Right renal cortex interstitium (tissue), 3 donors: Measurements from ENCODE around the gene ESPNL. TPM values are rescaled to one million over a fixed set of nuclear protein-coding genes. Genes with fewer than 3 reads are reported as not detected.
"Not testable (repeated sequence)": the region's sequence is repeated elsewhere in the genome, so short reads cannot be mapped to it uniquely, and the experiment has no call there.

ENCODE experiments used
- DNase-seq, 3 donors: peaks; one replicate each; pipeline ENCODE4 v3.0.0-alpha.2; 2013; ENCODE audit warnings: low read depth in 3 of 3, low spot score in 2 of 3
- polyA plus RNA-seq, 3 donors: library from polyadenylated mRNA; unstranded; fragments of 120-200 nt; gene quantifications; one replicate each; pipeline ENCODE4 v1.2.1, GENCODE V29; 2013; ENCODE audit not compliant: insufficient read length in 3 of 3

Gene ESPNL, protein sequence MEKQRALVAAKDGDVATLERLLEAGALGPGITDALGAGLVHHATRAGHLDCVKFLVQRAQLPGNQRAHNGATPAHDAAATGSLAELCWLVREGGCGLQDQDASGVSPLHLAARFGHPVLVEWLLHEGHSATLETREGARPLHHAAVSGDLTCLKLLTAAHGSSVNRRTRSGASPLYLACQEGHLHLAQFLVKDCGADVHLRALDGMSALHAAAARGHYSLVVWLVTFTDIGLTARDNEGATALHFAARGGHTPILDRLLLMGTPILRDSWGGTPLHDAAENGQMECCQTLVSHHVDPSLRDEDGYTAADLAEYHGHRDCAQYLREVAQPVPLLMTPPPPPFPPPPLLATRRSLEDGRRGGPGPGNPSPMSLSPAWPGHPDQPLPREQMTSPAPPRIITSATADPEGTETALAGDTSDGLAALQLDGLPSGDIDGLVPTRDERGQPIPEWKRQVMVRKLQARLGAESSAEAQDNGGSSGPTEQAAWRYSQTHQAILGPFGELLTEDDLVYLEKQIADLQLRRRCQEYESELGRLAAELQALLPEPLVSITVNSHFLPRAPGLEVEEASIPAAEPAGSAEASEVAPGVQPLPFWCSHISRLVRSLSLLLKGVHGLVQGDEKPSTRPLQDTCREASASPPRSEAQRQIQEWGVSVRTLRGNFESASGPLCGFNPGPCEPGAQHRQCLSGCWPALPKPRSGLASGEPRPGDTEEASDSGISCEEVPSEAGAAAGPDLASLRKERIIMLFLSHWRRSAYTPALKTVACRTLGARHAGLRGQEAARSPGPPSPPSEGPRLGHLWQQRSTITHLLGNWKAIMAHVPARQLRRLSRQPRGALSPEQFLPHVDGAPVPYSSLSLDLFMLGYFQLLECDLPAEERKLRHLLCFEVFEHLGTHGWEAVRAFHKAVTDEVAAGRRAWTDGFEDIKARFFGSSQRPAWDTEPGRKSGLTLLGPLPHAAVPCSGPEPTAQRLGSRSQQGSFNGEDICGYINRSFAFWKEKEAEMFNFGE
- 1 to 10 TPM in 2 of 3 donors, under 1 TPM in 1; 0.39 to 1.4 (median 1.3) TPM for polyA plus RNA-seq

DNA sequence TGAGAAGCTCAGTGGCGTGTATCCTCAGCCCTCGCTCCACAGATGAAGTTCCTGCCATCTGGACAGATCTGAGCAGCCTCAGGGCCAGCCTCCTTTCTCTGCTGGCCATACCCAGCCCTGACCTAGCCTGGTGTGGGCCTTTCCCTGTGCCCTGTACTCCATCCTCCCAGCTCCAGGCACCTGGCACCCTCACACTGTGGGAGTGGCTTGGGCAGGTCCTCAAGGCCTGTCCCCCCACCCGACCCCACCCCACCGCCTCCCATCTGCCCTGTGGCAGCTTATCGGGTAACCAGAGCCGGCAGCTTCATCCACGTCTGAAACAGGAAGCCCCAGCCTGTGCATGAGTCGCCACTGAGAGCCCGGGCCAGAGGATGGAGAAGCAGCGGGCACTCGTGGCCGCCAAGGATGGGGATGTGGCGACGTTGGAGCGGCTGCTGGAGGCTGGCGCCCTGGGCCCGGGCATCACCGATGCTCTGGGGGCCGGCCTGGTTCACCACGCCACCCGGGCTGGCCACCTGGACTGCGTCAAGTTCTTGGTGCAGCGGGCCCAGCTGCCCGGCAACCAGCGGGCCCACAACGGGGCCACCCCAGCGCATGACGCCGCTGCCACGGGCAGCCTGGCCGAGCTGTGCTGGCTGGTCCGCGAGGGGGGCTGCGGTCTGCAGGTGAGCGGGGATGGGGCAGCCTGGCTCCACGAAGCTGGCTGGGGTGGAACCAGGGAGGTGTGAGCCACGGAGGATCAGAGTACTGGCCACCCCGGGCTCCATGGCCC is at the start of gene ESPNL:
TSS of gene ESPNL (plus strand) at position 292 of the 772 bp plus-strand sequence. CDS start at position 372, 80 bp downstream.
- no peak for DNase-seq

DNA sequence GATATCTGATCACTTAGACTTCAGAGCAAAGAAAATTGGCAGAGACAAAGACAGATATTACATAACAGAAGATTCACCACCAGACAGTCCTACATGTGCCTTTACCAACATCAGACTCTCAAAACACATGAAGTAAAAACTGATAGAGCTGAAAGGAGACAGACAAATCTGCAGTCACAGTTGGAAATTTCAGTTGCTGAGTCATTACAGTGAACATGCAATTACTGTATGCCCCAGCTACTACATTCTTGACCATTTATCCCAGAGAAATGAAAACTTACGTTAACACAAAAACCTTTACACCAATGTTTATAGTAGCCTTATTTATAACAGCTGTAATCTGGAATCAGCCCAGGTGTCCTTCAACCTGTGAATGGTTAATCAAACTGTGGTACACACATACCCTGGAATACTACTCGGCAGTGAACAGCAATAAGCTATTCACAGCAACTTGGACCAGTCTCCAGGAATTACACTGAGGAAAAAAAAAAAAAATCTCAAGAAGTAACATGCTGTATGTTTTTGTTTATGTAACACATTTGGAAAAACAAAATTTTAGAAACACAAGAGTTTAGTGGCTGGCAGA is 46.9 kb upstream of the ESPNL start:
- DNase-seq, result no peak

DNA sequence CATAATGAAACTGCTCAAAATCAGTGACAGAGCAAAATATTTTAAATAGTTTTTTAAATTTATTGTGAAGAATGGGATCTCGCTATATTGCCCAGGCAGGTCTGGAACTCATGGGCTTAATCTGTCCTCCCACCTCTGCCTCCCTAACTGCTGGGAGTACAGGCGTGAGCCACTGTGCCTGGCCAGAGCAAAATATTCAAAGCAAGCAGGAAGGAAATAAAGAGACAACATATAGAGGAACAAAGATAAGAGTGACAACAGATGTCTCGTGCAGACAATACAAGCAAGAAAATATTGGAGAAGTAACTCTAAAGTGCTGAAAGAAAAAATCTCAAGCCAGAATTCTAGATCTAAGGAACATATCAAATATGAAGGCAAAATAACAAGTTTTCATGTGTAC is 44.3 kb upstream of the ESPNL start:
- DNase-seq, result no peak

DNA sequence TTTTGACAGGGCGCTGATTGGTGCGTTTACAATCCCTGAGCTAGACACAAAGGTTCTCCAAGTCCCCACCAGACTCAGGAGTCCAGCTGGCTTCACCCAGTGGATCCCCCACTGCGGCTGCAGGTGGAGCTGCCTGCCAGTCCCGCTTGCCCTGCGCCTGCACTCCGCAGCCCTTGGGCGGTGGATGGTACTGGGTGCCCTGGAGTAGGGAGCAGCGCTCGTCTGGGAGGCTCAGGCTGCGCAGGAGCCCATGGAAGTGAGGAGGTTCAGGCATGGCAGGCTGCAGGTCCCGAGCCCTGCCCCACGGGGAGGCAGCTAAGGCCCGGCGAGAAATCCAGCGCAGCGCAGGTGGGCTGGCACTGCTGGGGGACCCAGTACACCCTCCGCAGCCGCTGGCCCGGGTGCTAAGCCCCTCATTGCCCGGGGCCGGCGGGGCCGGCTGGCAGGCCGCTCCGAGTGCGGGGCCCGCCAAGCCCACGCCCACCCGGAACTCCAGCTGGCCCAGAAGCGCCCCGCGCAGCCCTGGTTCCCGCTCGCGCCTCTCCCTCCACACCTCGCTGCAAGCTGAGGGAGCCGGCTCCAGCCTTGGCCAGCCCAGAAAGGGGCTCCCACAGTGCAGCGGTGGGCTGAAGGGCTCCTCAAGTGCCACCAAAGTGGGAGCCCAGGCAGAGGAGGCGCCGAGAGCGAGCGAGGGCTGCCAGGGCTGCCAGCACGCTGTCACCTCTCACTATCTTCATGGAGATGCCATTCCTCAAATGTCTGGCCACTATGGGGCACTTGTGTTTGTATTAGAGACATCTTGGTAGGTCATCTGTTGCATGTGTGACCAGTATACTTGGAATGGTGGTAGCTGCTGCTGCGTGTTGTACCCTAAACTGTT is 42.2 kb upstream of the ESPNL start:
- not testable (repeated sequence) for DNase-seq

DNA sequence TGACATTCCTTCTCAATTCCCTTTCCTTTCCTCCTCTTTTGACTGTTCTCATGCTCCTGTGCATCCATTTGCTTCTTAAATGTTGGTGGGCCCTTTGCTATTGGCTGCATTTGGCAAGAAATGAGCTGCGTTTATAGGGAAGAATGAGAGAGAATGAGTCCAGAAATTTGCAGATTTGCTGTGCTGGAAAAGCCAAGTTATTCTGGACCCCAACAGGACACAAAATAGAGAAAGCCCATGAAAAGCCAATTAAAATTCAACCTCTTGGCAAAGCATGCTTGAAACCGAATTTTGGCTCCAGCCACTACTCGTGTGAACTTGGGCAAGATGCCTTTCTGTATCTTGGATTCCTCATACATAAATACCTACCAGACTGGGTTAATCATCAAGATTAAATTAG is 40.6 kb upstream of the ESPNL start:
- no peak for DNase-seq

DNA sequence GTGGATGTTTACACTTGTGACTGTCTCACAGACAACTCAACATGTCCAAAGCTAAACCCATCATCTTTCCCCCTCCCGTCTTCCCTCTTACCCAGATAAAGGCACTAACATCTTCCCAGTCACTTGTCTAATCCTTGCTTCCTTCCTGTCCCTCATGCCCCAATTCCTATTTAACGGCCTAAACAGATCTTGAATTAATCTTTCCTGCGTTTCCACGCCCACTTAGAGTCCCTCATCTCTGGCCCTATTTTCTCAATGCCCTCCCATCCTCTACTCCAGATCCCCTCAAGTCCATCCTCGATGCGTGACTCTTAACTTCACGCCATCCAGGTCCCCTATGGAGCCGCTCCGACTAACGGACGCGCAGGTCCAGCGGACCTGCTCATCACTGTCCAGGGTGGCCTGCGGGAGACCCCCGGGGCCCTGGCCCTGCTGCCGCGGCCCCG is 40.0 kb upstream of the ESPNL start:
- DNase-seq, result peak in 2 of 3 donors; percentile 17 to 27

DNA sequence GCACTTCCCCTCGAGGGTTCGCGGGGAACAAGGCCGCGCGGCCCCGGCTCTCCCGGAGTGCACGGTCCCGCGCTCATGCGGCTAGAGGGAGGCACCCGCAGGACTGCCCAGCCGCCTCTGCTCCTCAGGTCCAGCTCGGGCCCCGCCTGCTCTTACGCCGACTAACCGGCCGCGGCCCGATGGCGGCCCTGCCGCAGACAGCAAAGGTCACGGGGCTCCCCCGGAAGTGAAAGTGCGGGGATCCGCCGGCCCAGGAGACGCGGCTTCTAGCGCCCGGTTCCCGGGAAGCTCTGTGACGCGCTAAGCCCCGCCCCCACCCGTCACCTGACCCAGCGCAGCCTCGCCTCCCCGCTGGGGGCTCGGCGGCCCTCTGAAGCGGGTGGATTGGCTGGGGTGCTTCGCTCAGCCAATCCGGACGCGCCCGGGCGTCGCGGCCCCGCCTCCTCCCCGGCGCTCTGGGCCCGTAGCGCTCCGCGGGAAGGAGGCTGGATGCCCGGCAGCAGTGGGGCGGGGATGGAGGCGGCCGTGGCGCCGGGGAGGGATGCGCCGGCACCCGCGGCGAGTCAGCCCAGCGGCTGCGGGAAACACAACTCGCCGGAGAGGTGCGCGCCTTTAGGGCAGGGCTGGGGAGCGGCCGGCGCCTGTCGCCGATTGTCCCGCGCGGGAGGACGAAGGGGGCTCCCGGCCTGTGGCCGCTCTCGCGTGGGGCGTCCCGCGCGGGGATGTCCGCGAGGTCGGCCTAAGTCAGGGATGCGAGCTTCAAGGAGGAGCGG is 39.4 kb upstream of the ESPNL start, which contains the start of gene SCLY:
TSS of gene SCLY (plus strand) at position 460 of the 773 bp plus-strand sequence. CDS start at position 514, 54 bp downstream.
- peak; percentile 84 to 95 (median 93) for DNase-seq

DNA sequence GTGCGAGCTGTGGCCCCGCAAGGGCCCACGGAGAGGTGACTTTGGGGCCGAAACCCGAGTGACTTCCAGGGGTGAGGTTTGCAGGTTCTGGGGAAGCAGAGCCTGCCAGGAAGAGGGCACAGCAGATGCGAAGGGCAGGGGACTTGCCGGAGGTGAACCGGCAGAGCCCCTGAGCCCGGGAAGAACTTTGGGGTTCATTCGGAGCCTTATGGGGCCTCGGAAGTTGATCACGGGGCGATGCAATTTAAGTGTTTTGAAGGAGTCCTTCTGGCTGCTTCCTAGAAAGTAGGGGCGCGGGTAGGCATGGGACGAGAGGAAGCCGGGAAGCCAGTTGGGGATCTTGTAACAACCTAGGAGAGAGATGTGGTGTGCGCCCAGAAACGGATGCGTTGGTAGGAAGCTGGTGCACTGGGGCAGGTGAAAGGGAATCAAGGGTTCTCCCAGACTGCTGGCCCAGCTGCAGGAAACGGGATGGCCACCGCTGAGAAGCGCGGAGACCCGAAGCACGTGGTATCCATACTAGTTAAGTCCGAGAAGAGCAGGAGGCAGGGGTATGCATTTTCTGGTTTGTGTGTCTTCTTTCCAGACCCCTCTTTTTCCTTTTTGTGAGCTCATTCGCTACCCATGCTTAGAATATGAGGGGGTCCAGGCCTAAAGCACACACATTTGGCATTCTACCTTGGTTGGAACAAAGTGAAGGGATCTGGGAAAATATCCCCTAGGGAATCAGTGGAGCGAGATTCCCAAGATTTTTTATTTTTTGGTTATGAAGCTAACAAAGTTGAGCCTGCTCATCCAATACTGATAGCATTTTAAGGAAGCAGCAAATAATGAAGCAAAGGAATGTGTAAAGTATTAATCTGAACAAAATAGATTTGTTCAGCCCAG is 38.6 kb upstream of the ESPNL start:
- peak in 2 of 3 donors; percentile 7 to 12 for DNase-seq

DNA sequence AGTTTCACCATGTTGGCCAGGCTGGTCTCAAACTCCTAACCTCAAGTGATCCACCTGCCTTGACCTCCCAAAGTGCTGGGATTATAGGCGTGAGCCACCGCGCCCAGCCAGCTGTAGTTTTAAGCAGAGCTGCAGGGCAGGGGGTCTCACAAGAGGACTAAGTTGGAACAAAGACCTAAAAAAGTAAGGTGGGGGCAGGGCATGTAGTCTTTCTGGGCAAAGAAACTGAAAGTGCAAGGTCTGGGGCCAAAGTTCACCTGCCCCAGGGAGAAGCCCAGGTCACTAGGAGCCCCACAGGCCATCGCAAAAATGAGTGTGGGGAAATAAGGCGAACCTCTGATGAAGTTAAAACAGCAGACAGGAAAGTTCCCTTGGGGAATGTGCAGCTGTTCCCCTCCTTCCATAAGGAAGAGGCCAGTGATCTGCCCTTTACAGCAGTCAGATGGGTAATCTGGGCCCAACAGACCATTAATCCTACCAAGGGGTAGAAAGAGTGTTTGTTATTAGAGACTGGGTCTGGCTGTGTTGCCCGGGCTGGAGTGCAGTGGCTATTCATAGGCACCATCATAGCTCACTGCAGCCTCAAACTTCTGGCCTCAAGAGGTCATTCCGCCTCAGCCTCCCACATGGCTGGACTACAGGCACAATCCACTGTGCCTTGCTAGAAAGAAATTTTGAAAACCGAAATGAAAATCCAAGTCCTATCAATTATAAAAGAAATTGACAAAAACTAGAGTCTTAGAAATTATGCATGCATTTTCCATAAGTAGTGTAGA is 36.5 kb upstream of the ESPNL start:
- DNase-seq, result no peak

DNA sequence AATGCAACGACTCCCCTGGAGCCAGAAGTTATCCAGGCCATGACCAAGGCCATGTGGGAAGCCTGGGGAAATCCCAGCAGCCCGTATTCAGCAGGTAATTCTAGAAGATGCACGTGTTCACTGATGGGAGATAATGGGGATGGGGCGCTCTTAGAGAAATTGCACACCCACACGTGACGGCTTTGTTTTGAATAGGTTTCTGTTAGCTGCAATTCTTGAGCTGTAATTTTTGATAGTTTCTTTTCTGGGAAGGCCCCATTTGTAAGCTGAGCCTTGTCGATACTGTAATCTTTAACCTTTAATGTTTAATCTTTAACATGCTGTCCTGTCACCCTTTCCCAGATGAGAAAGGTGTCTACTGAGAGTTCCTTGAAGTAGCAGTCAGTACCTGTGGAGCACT is 35.8 kb upstream of the ESPNL start:
- DNase-seq, result no peak

DNA sequence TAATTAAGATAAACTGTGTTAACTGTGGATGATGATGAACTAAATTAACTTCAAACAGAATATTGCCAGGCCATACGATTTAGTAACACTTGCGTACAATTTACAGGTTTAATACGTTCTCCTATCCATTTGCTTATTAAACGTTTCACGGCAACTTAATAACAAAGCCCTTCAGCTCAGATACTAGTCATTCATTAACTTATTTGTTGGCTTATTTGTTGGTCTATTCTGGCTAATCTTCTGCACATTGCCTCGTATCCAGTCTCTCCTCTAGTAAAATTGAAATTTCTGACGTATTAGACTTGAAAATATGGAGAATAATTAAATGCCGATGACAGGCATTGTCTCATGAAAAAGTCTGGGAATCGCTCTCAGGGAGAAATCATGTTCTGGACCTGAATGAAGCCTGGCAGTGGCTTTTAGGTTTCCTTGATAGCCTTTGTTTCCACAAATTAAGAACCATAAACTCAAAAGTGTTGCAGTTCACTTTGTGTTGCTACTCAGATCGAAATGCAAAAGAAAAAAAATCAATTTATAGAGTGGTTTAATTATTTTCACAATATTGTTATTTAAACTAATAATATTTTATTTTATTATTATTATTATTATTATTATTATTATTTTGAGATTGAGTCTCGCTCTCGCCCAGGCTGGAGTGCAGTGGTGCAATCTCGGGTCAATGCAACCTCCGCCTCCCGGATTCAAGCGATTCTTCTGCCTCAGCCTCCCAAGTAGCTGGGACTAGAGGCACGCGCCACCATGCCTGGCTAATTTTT is 34.9 kb upstream of the ESPNL start:
- no peak for DNase-seq

DNA sequence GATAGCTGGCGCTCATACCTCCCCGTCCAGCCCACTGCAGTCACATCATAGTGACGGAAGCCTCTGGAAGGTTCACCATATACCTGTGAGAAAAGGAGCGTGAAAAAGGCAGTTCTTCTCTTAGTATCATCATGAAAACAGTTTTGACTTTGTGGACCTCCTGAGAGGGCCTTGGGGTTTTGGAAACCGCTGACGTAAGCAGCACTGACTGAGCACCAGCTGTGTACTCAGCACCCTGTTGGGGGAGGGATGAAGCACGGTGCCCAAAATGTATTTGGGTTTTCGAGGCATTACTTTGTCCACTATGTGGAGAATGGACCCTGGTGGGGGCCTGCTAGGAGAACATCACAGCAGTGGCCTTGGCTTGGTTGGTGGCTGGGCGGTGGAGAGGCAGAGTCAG is 33.9 kb upstream of the ESPNL start:
- no peak for DNase-seq

DNA sequence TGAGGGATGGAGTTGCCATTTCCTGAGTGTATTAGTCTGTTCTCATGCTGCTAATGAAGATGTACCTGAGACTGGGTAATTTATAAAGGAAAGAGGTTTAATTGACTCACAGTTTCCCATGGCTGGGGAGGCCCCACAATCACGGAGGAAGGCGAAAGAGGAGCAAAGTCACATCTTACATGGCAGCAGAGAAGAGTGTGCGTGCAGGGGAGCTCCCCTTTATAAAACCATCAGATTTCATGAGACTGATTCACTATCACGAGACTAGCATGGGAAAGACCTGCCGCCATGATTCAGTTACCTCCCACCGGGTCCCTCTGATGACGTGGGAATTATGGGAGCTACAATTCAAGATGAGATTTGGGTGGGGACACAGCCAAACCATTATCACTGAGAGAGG is 33.4 kb upstream of the ESPNL start:
- DNase-seq, result not testable (repeated sequence)

DNA sequence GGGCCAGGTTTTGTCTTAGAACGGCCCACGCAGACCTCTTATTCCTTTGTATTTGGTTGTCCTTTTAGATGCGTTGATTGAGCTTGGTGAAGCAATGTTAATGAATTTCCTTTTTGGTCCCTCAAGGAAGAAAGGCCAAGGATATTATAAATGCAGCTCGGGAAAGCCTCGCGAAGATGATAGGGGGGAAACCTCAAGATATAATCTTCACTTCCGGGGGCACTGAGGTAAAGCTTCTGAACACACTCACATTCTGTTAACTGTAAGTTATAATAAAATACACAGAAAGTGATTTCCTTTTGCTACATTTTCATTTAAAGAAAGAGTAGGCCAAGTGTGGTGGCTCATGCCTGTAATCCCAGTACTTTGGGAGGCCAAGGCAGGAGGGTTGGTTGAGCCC is 32.2 kb upstream of the ESPNL start:
- DNase-seq, result no peak

DNA sequence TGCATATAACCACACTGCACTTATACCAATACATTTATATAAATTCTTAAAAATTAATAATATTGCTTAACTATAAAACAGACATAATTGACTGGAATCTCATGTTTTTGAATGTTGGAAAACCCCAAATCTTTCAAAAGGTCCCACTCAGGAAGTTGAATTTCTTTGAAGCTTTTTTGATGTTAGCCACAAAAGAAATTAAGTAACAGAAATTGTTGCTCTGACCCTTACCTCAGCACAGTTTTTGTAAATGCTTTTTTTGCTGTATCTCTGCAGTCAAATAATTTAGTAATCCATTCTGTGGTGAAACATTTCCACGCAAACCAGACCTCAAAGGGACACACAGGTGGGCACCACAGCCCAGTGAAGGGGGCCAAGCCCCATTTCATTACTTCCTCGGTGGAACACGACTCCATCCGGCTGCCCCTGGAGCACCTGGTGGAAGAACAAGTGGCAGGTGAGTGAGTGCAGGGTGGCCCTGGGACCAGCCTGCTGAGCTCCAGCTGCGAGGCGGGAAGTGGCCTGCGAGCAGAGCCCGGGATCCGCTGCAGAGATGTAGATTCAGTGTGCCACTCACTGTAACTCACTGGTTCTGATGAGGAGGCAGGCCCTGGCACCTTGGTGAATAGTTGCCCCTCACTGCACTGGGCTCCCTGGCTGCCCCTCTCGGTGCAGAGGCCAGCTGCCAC is 31.0 kb upstream of the ESPNL start:
- no peak for DNase-seq
